OCI-LY3 (cell line): ENCODE results near the gene GALNT14.

ENCODE experiments used
- H2AFZ ChIP-seq: fragments of 200-600, 300-600 bp; shearing (Covaris generic); 2 replicates; pipeline ENCODE4 v1.6.0; 2014; ENCODE audit warnings: antibody characterized with exemption, low read depth, low read length
- H3K27ac ChIP-seq: fragments of 200-600, 300-600 bp; sonication (generic); 2 replicates; pipeline ENCODE4 v1.5.1; 2014; ENCODE audit warnings: mild to moderate bottlenecking, low read length, moderate library complexity, mixed read lengths
- H3K27me3 ChIP-seq: fragments of 200-600, 300-600 bp; sonication (generic); 2 replicates; pipeline ENCODE4 v1.6.1; 2014; ENCODE audit warnings: low read depth, low read length, mixed read lengths
- H3K36me3 ChIP-seq: fragments of 200-600, 300-600 bp; sonication (generic); replicated peaks from 2 replicates; pipeline ENCODE3; 2014; ENCODE audit warnings: low read depth, low read length, mixed read lengths
- H3K4me1 ChIP-seq: fragments of 300-600, 200-600 bp; sonication (generic); 2 replicates; pipeline ENCODE4 v1.6.1; 2014; ENCODE audit warnings: low read length, mixed read lengths
- H3K4me2 ChIP-seq: fragments of 200-600, 300-600 bp; sonication (generic); 2 replicates; pipeline ENCODE4 v1.6.1; 2014; ENCODE audit warnings: low read length, mixed read lengths
- H3K4me3 ChIP-seq: fragments of 300-600, 200-600 bp; sonication (generic); 2 replicates; pipeline ENCODE4 v1.5.1; 2014; ENCODE audit warnings: antibody characterized with exemption, mild to moderate bottlenecking, low read length, moderate library complexity
- H3K79me2 ChIP-seq: fragments of 300-600, 200-600 bp; shearing (Covaris generic); 2 replicates; pipeline ENCODE4 v1.6.1; 2014; ENCODE audit warnings: mild to moderate bottlenecking, low read length, mixed read lengths
- H3K9ac ChIP-seq: fragments of 300-600, 200-600 bp; shearing (Covaris generic); 2 replicates; pipeline ENCODE4 v1.6.0; 2014; ENCODE audit warnings: mild to moderate bottlenecking, low read length, moderate library complexity
- H3K9me3 ChIP-seq: fragments of 200-600, 300-600 bp; shearing (Covaris generic); 2 replicates; pipeline ENCODE4 v1.6.1; 2014; ENCODE audit warnings: low read length, mixed read lengths; ENCODE audit not compliant: insufficient read depth
- H4K20me1 ChIP-seq: fragments of 200-600, 300-600 bp; sonication (generic); 2 replicates; pipeline ENCODE4 v1.6.1; 2016; ENCODE audit warnings: low read length, mixed read lengths; ENCODE audit not compliant: insufficient read depth
- CTCF ChIP-seq: fragments of 200-600, 300-600 bp; sonication (generic); IDR thresholded peaks from 2 replicates; pipeline ENCODE4 v1.5.1; 2014; ENCODE audit warnings: antibody characterized with exemption, low read length, low read depth
- EZH2phosphoT487 ChIP-seq: fragments of 200-600 bp; shearing (Covaris generic); IDR thresholded peaks from 2 replicates; pipeline ENCODE4 v1.6.1; 2018; ENCODE audit warnings: antibody characterized with exemption, mixed run types, low read depth

Gene GALNT14

GRCh38 chr2:31148514-31148913 lies 10.3 kb upstream of the GALNT14 start:
- TF ChIP-seq EZH2phosphoT487 = no peak
- no peak for TF ChIP-seq CTCF
- Histone ChIP-seq H3K4me3 (no peak overlapping the region), H3K27me3 (peaks cover 4% of the 10 kb centered on the region; the same call in 1 of the 2 replicates), H3K4me1 (peaks cover 19% of the 10 kb centered on the region), H4K20me1 (no peaks in the 10 kb centered on the region), H3K9ac (no peak overlapping the region), H3K4me2 (no peak overlapping the region), H2AFZ (no peak overlapping the region), H3K36me3 (peaks cover 6% of the 10 kb centered on the region), H3K9me3 (no peaks in the 10 kb centered on the region), H3K79me2 (no peaks in the 10 kb centered on the region), H3K27ac (no peak overlapping the region)

- Histone ChIP-seq H3K4me2 (no peak overlapping the region), H3K79me2 (no peaks in the 10 kb centered on the region), H3K4me1 (peaks cover 12% of the 10 kb centered on the region), H3K4me3 (no peak overlapping the region), H3K27ac (no peak overlapping the region), H3K9ac (no peak overlapping the region), H2AFZ (no peak overlapping the region), H3K9me3 (no peaks in the 10 kb centered on the region), H3K36me3 (peaks cover 6% of the 10 kb centered on the region), H3K27me3 (peaks cover 1% of the 10 kb centered on the region; the same call in 1 of the 2 replicates), H4K20me1 (no peaks in the 10 kb centered on the region)
- TF ChIP-seq CTCF (no peak), EZH2phosphoT487 (no peak)
These were observed 9.4 kb upstream of the GALNT14 start for GRCh38 chr2:31147645-31148044.

DNA sequence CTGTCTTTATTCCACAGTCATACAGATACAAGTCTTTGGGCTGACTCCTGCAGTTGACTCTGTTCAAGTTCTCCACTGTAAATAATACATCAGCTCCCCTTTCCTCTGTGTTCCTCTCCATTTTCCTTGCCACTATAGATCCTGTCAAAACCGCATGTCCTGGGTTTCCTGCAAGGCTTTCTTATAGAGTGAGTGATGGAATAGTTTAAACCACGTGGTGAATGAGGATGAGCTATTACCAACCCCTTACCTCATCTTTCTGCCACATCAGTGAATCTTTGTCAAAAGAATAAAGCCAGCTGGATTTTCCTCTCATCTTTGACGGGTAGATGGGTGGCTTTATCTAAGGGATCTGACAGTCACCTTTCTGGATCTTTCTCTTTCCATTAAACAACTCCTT lies 3.9 kb upstream of the GALNT14 start:
- no peak for TF ChIP-seq CTCF
- TF ChIP-seq EZH2phosphoT487 = no peak
- H3K36me3 ChIP-seq = no peaks in the 10 kb centered on the region
- no peaks in the 10 kb centered on the region for H3K27me3 ChIP-seq
- no peak overlapping the region for H3K27ac ChIP-seq
- no peak overlapping the region for H3K9ac ChIP-seq
- H4K20me1 ChIP-seq = no peaks in the 10 kb centered on the region
- H3K79me2 ChIP-seq = peaks cover 11% of the 10 kb centered on the region
- H3K9me3 ChIP-seq = no peaks in the 10 kb centered on the region
- H3K4me2 ChIP-seq = no peak overlapping the region
- H2AFZ ChIP-seq = no peak overlapping the region
- H3K4me1 ChIP-seq = peaks cover 14% of the 10 kb centered on the region
- no peak overlapping the region for H3K4me3 ChIP-seq

GRCh38 chr2:31141443-31142085 lies 3.3 kb upstream of the GALNT14 start:
- no peaks in the 10 kb centered on the region for H3K9me3 ChIP-seq
- peaks cover 2% of the 10 kb centered on the region for H3K36me3 ChIP-seq
- no peak overlapping the region for H3K4me3 ChIP-seq
- no peak overlapping the region for H3K4me2 ChIP-seq
- no peaks in the 10 kb centered on the region for H3K27me3 ChIP-seq
- no peak overlapping the region for H3K9ac ChIP-seq
- peaks cover 16% of the 10 kb centered on the region for H3K4me1 ChIP-seq
- peaks cover 2% of the 10 kb centered on the region for H4K20me1 ChIP-seq
- no peak overlapping the region for H3K27ac ChIP-seq
- H2AFZ ChIP-seq = no peak overlapping the region
- TF ChIP-seq CTCF = no peak
- no peak for TF ChIP-seq EZH2phosphoT487
- H3K79me2 ChIP-seq = peaks cover 16% of the 10 kb centered on the region
